ENCODE measurements around the gene JAML. TPM values are rescaled to one million over a fixed set of nuclear protein-coding genes. Genes with fewer than 3 reads are reported as not detected.

JAML gene
- total RNA-seq, 1 experiment from 2014 or later = 5.4 TPM

DNA sequence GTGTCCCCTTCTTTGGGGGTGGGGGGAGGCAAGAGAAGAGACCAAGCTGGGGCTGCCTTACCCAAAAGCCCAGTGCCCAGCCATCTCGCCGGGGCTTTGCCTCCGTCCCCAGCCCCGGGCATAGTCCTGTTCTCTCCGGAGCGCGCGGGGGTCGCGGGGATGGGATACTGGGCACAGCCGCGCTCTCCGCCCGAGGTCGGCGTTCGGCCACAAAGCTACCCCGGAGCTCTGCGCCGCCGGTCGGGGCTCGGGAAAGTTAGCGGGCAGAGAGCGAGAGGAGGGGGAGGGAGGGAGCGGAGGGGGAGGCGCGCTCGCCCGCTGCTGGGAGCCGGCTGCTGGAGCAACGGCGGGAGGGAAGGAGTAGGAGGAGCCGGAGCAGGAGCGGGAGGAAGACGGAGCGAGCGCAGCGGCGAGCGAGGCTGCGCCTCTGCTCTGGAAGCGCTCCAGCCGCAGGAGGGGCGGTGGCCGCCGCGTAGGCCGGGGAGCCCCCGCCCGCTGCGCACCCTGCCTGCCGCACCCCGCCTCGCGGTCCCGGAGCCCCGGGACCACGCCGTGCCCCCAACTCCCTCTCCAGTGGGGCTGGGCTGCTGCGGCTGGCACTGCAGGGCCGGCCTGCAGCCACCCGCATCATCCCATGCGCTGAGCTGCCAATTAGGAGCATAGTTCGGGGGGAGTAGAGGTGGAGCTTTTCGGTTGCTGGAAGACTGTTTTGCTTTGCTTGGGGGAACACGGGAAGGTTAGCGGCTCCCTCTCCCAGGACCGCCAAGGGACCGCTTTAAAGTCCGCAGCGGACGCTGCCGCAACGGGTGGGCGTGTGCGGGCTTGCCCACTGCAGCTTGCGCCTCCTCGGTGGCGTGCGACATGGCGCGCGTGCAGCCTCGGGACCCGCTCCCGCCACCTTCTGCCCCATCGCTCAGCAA, 72.0 kb downstream of the JAML start, which contains the start of gene SCN4B:
Gene SCN4B (minus strand): TSS at position 272 of the 920 bp plus-strand sequence. CDS start 150 bp downstream, at position 122.
- no peaks in the 10 kb centered on the region for H3K79me2 ChIP-seq (ENCODE audit: low read length)
- H3K27ac ChIP-seq (ENCODE audit: low read length) = no peak within 1 kb of the TSS
- no peak for DNase-seq
- H3K4me3 ChIP-seq (ENCODE audit: low read length) = no peak within 1 kb of the TSS
- no peaks in the 10 kb centered on the region for H3K36me3 ChIP-seq (ENCODE audit: insufficient read depth, low read length)
- peaks cover 8% of the 10 kb centered on the region for H3K4me1 ChIP-seq (ENCODE audit: low read length)
- no peaks in the 10 kb centered on the region for H3K27me3 ChIP-seq (ENCODE audit: low read length)
- H2AFZ ChIP-seq (ENCODE audit: low read length) = no peak within 1 kb of the TSS
- H3K9me2 ChIP-seq (replicated peaks; ENCODE audit: insufficient read depth, low read length) = no peaks in the 10 kb centered on the region
- H4K20me1 ChIP-seq (ENCODE audit: insufficient read depth, low read depth, low read length) = no peaks in the 10 kb centered on the region
- H3K9me3 ChIP-seq (ENCODE audit: low read length) = no peaks in the 10 kb centered on the region
- no peak within 1 kb of the TSS for H3K4me2 ChIP-seq (ENCODE audit: low read depth, low read length, poor library complexity, severe bottlenecking)
- H3K9ac ChIP-seq (ENCODE audit: low read length) = no peak within 1 kb of the TSS

- no peak overlapping the region for H3K9ac ChIP-seq (ENCODE audit: low read length)
- no peaks in the 10 kb centered on the region for H4K20me1 ChIP-seq (ENCODE audit: insufficient read depth, low read depth, low read length)
- H3K4me2 ChIP-seq (ENCODE audit: low read depth, low read length, poor library complexity, severe bottlenecking) = no peak overlapping the region
- no peak for DNase-seq
- no peak overlapping the region for H3K4me3 ChIP-seq (ENCODE audit: low read length)
- no peaks in the 10 kb centered on the region for H3K36me3 ChIP-seq (ENCODE audit: insufficient read depth, low read length)
- no peaks in the 10 kb centered on the region for H3K79me2 ChIP-seq (ENCODE audit: low read length)
- no peak overlapping the region for H2AFZ ChIP-seq (ENCODE audit: low read length)
- H3K9me3 ChIP-seq (ENCODE audit: low read length) = no peaks in the 10 kb centered on the region
- H3K27me3 ChIP-seq (ENCODE audit: low read length) = no peaks in the 10 kb centered on the region
- H3K9me2 ChIP-seq (replicated peaks; ENCODE audit: insufficient read depth, low read length) = no peaks in the 10 kb centered on the region
- H3K4me1 ChIP-seq (ENCODE audit: low read length) = peaks cover 15% of the 10 kb centered on the region
- no peak overlapping the region for H3K27ac ChIP-seq (ENCODE audit: low read length)
These were observed 72.7 kb downstream of the JAML start for GRCh38 chr11:118152020-118152551.

DNA sequence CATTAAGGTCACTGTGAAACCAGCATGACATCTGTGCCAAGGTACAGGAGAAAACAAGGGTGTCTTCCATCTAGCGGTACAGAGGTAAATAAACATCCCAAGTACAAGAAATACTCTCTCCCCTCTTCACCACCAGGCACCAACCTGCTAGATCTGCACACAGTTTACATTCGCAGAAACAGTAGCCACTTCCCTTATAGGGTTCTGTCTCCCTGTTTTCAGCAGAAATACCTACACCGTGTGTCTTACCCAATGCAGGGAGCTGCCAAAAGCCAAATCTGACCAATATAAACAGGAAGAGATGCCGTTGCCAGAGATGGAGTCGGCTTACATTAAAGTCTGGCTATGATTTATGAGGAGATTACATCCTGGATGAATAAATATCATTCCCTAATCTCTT, 73.4 kb downstream of the JAML start:
- H3K79me2 ChIP-seq (ENCODE audit: low read length) = no peaks in the 10 kb centered on the region
- no peak overlapping the region for H3K4me3 ChIP-seq (ENCODE audit: low read length)
- H3K36me3 ChIP-seq (ENCODE audit: insufficient read depth, low read length) = no peaks in the 10 kb centered on the region
- no peak overlapping the region for H2AFZ ChIP-seq (ENCODE audit: low read length)
- no peak for DNase-seq
- no peaks in the 10 kb centered on the region for H4K20me1 ChIP-seq (ENCODE audit: insufficient read depth, low read depth, low read length)
- no peak overlapping the region for H3K9ac ChIP-seq (ENCODE audit: low read length)
- no peaks in the 10 kb centered on the region for H3K9me3 ChIP-seq (ENCODE audit: low read length)
- no peak overlapping the region for H3K4me2 ChIP-seq (ENCODE audit: low read depth, low read length, poor library complexity, severe bottlenecking)
- peaks cover 9% of the 10 kb centered on the region for H3K4me1 ChIP-seq (ENCODE audit: low read length)
- H3K27ac ChIP-seq (ENCODE audit: low read length) = no peak overlapping the region
- H3K9me2 ChIP-seq (replicated peaks; ENCODE audit: insufficient read depth, low read length) = no peaks in the 10 kb centered on the region
- H3K27me3 ChIP-seq (ENCODE audit: low read length) = no peaks in the 10 kb centered on the region

DNA sequence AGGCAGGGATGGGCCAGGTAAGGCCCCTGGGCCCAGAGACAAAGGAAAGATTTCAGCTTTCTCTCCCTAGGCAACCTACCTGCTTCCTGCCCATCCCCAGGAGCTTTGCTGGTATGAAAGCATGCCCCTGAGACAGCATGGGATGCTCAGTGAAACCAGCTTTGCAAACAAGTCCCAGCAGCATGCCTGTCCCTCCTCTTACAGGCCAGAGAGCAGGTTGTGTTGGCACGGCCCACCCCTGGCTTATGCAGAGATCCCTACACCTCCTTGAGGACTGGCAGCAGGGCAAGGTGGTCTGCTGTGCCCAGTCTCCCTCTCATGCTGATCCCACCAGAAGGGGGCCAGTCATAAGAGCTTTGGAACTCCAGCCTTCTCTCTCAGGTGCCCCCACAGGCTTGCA, 75.3 kb downstream of the JAML start:
- DNase-seq = no peak
- Histone ChIP-seq H2AFZ (ENCODE audit: low read length) (no peak overlapping the region), H3K9me2 (replicated peaks; ENCODE audit: insufficient read depth, low read length) (no peaks in the 10 kb centered on the region), H3K4me2 (ENCODE audit: low read depth, low read length, poor library complexity, severe bottlenecking) (no peak overlapping the region), H3K27me3 (ENCODE audit: low read length) (no peaks in the 10 kb centered on the region), H3K9ac (ENCODE audit: low read length) (no peak overlapping the region), H3K36me3 (ENCODE audit: insufficient read depth, low read length) (no peaks in the 10 kb centered on the region), H3K4me3 (ENCODE audit: low read length) (no peak overlapping the region), H4K20me1 (ENCODE audit: insufficient read depth, low read depth, low read length) (no peaks in the 10 kb centered on the region), H3K4me1 (ENCODE audit: low read length) (peaks cover 9% of the 10 kb centered on the region), H3K9me3 (ENCODE audit: low read length) (no peaks in the 10 kb centered on the region), H3K79me2 (ENCODE audit: low read length) (no peaks in the 10 kb centered on the region), H3K27ac (ENCODE audit: low read length) (no peak overlapping the region)

- H3K9ac ChIP-seq (ENCODE audit: low read length) = no peak overlapping the region
- peaks cover 9% of the 10 kb centered on the region for H3K4me1 ChIP-seq (ENCODE audit: low read length)
- no peak overlapping the region for H3K4me2 ChIP-seq (ENCODE audit: low read depth, low read length, poor library complexity, severe bottlenecking)
- no peaks in the 10 kb centered on the region for H3K27me3 ChIP-seq (ENCODE audit: low read length)
- H3K4me3 ChIP-seq (ENCODE audit: low read length) = no peak overlapping the region
- H2AFZ ChIP-seq (ENCODE audit: low read length) = no peak overlapping the region
- no peaks in the 10 kb centered on the region for H3K79me2 ChIP-seq (ENCODE audit: low read length)
- H3K27ac ChIP-seq (ENCODE audit: low read length) = no peak overlapping the region
- no peak for DNase-seq
- no peaks in the 10 kb centered on the region for H3K36me3 ChIP-seq (ENCODE audit: insufficient read depth, low read length)
- H3K9me3 ChIP-seq (ENCODE audit: low read length) = no peaks in the 10 kb centered on the region
- no peaks in the 10 kb centered on the region for H4K20me1 ChIP-seq (ENCODE audit: insufficient read depth, low read depth, low read length)
- H3K9me2 ChIP-seq (replicated peaks; ENCODE audit: insufficient read depth, low read length) = no peaks in the 10 kb centered on the region
These were observed 76.0 kb downstream of the JAML start for GRCh38 chr11:118148856-118149255.

GRCh38 chr11:118148240-118148639, 76.6 kb downstream of the JAML start:
- Histone ChIP-seq H3K27me3 (ENCODE audit: low read length) (no peaks in the 10 kb centered on the region), H3K4me2 (ENCODE audit: low read depth, low read length, poor library complexity, severe bottlenecking) (no peak overlapping the region)

DNA sequence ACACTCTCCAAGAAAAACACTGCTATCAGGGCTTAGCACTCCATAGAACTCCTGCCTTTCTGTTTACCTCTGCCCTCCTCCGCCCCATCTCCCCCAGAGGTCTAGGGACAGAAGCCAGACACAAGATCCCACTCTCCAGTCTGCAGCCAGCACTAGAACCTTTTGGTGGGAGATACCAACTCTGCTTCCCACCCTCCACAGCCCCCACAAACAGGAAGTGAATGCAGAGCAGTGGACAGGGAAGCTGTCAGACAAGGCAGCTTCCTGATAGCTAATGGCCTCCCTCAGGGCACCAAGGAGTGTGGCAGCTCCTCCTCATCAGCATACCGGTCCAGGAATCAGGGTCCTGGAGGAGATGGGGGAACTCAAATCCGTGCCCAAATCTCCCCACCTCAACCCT, 77.3 kb downstream of the JAML start:
- H3K9ac ChIP-seq (ENCODE audit: low read length) = no peak overlapping the region
- DNase-seq = no peak
- H3K27me3 ChIP-seq (ENCODE audit: low read length) = no peaks in the 10 kb centered on the region
- no peaks in the 10 kb centered on the region for H4K20me1 ChIP-seq (ENCODE audit: insufficient read depth, low read depth, low read length)
- H3K9me2 ChIP-seq (replicated peaks; ENCODE audit: insufficient read depth, low read length) = no peaks in the 10 kb centered on the region
- H2AFZ ChIP-seq (ENCODE audit: low read length) = no peak overlapping the region; the same call in 1 of the 2 replicates
- H3K4me3 ChIP-seq (ENCODE audit: low read length) = no peak overlapping the region
- H3K4me2 ChIP-seq (ENCODE audit: low read depth, low read length, poor library complexity, severe bottlenecking) = peak overlapping the region; percentile 15
- no peaks in the 10 kb centered on the region for H3K36me3 ChIP-seq (ENCODE audit: insufficient read depth, low read length)
- peaks cover 9% of the 10 kb centered on the region for H3K4me1 ChIP-seq (ENCODE audit: low read length)
- no peak overlapping the region for H3K27ac ChIP-seq (ENCODE audit: low read length)
- no peaks in the 10 kb centered on the region for H3K9me3 ChIP-seq (ENCODE audit: low read length)
- no peaks in the 10 kb centered on the region for H3K79me2 ChIP-seq (ENCODE audit: low read length)

More at GRCh38 chr11:118148240-118148639, 76.6 kb downstream of the JAML start:
- Histone ChIP-seq H3K9me3 (ENCODE audit: low read length) (no peaks in the 10 kb centered on the region), H3K9ac (ENCODE audit: low read length) (no peak overlapping the region), H3K27ac (ENCODE audit: low read length) (no peak overlapping the region), H3K79me2 (ENCODE audit: low read length) (no peaks in the 10 kb centered on the region), H2AFZ (ENCODE audit: low read length) (no peak overlapping the region), H3K4me1 (ENCODE audit: low read length) (peaks cover 9% of the 10 kb centered on the region), H3K4me3 (ENCODE audit: low read length) (no peak overlapping the region), H4K20me1 (ENCODE audit: insufficient read depth, low read depth, low read length) (no peaks in the 10 kb centered on the region), H3K9me2 (replicated peaks; ENCODE audit: insufficient read depth, low read length) (no peaks in the 10 kb centered on the region), H3K36me3 (ENCODE audit: insufficient read depth, low read length) (no peaks in the 10 kb centered on the region)
- no peak for DNase-seq

GRCh38 chr11:118146554-118146953, 78.3 kb downstream of the JAML start:
- Histone ChIP-seq H4K20me1 (ENCODE audit: insufficient read depth, low read depth, low read length) (no peaks in the 10 kb centered on the region), H3K36me3 (ENCODE audit: insufficient read depth, low read length) (no peaks in the 10 kb centered on the region), H3K4me2 (ENCODE audit: low read depth, low read length, poor library complexity, severe bottlenecking) (no peak overlapping the region), H3K9ac (ENCODE audit: low read length) (no peak overlapping the region), H3K79me2 (ENCODE audit: low read length) (no peaks in the 10 kb centered on the region), H2AFZ (ENCODE audit: low read length) (no peak overlapping the region), H3K27me3 (ENCODE audit: low read length) (no peaks in the 10 kb centered on the region), H3K4me3 (ENCODE audit: low read length) (no peak overlapping the region), H3K4me1 (ENCODE audit: low read length) (peaks cover 9% of the 10 kb centered on the region), H3K9me3 (ENCODE audit: low read length) (no peaks in the 10 kb centered on the region), H3K9me2 (replicated peaks; ENCODE audit: insufficient read depth, low read length) (no peaks in the 10 kb centered on the region), H3K27ac (ENCODE audit: low read length) (no peak overlapping the region)
- no peak for DNase-seq
